HG03575 (cell line): ENCODE measurements around the gene DNAJB13.

Experiments
- ATAC-seq: cut with Tn5 transposase; IDR thresholded peaks from one replicate; pipeline ENCODE4 v1.9.1; 2021; ENCODE audit not compliant: unreplicated experiment, insufficient number of reproducible peaks, low FRiP score; ENCODE audit errors: extremely low read depth

The DNAJB13 gene

DNA sequence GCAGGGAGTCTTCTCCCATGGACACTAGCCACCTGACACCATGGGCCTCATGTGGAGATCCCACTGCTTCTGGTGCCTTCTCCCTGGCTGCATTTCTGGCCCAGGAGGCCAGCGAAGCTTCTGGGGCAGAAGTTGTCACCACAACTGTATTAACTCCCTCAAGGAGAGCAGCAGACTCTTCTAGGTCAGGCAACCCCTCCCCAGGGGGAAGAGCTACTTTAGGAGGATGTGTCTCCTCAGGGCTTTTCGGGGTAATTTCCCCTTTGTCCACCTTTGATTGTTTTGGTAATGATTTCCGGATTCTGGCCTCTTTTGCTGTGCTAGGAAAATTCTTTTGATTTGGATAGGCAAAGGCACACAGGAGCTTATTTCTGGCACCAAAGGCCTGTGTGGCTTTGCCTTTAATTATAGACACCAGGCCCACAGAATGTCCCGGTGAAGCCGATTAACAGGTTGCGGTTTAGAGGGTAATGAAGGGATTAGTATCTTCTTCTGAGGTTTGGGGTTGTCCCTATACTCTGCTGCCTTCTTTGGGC, 40.7 kb downstream of the DNAJB13 start:
- ATAC-seq, result no peak

DNA sequence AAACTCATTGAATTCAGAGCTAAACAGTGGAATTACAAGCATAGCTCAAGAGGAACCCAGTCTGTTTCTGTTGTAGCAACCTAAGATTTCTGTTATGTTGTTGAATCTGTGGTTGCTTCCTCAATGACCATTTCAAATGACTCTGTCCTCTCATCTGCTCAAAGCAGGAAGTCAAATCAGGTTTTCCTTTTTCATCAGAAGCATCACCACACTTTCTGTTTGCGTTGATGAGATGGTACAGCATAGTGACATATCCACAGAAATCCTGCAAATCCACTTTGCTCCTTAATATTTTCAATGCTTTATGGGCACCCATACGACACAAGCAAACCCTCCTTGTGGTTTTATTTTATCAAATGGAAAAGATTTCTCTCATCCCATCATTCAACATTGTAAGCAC, 44.4 kb downstream of the DNAJB13 start:
- no peak for ATAC-seq

DNA sequence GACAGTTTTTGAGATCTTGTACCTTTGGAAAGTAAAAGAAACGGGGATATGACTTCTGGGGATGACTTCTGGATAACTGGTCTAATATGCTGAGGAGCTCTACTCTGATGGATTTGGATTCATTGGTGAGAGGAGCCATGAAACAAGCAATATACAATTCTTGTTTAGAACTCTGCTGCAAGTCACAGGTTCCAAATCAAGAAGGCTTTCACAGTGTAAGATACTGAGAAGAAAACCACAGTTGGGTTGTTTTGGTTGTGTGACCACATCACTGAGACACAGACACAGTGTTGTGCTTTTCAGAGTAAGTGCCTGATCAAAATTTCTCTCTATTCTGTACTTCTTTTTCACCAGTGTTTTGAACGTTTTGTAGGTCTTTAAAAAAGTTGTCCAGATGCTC, 44.9 kb downstream of the DNAJB13 start:
- ATAC-seq, result no peak

DNA sequence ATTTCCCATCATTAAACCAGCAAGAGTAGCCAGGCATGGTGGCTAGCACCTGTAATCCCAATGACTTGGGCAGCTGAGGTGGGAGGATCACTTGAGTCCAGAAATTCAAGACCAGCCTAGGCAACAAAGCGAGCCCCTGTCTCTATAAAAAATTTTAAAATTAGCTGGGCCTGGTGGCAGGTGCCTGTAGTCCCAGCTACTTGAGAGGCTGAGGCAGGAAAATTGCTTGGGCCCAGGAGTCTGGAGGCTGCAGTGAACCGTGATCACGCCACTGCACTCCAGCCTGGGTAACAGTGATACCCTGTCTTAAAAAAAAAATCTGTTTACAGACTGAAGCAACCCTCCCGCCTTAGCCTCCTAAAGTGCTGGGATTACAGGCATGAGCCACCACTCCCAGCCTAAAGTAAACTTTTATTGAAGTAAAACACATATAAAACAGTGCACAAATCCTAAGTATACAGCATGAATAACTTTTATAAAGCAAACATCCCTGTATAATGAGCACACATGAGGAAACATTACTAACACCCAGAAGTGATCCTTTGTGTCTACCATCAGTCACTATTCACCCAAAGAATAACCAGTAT, 45.4 kb downstream of the DNAJB13 start:
- ATAC-seq, result no peak

DNA sequence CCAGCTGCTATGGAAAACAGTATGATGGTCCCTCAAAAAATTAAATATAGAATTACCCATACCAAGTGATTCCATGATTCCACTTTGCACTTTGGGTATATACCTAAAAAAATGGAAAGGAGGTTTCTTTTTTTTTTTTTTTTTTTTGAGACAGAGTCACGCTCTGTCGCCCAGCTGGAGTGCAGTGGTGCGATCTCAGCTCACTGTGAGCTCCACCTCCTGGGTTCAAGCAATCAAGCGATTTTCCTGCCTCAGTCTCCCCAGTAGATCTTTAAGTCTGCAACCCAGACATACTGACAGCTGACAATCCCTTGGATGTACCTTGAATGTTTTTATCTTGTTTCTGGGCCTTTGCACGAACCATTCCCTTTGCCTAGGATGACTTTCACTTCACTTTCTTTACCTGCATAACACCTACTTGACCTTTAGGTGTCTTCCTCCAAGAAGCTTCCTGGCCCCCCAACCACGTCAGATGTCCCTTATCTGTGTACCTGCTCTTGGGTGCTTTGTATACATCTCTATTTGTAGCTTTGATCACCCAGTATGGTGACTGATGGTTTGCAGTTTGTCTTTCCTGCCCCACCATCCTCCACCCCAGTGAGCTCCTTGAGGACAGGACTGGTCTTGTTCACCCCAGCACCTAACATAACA, 46.4 kb downstream of the DNAJB13 start:
- ATAC-seq, result no peak

DNA sequence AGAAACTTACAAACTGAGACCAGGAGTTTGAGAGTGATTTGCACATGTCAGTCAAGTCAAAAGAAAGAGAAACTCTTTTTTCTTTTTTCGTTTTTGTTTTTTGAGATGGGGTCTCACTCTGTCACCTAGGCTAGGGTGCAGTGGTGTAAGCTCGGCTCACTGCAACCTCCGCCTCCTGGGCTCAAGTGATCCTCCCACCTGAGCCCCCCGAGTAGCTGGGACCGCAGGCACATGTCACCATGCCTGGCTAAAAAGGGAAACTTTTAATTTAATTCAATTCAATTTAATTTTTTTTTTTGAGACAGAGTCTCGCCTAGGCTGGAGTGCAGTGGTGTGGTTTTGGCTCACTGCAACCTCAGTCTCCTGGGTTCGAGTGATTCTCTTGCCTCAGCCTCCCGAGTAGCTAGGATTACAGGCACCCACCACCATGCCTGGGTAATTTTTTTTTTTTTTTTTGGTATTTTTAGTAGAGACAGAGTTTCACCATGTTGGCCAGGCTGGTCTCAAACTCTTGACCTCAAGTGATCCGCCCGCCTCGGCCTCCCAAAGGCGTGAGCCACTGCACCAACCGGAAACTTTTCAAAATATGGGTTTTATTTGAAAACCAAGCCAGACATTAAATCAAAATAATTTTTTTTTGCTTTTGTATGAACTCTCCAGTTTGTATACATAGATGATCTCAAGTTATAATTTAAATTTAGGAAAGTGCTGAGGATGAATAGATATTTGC, 48.2 kb downstream of the DNAJB13 start:
- ATAC-seq, result no peak

DNA sequence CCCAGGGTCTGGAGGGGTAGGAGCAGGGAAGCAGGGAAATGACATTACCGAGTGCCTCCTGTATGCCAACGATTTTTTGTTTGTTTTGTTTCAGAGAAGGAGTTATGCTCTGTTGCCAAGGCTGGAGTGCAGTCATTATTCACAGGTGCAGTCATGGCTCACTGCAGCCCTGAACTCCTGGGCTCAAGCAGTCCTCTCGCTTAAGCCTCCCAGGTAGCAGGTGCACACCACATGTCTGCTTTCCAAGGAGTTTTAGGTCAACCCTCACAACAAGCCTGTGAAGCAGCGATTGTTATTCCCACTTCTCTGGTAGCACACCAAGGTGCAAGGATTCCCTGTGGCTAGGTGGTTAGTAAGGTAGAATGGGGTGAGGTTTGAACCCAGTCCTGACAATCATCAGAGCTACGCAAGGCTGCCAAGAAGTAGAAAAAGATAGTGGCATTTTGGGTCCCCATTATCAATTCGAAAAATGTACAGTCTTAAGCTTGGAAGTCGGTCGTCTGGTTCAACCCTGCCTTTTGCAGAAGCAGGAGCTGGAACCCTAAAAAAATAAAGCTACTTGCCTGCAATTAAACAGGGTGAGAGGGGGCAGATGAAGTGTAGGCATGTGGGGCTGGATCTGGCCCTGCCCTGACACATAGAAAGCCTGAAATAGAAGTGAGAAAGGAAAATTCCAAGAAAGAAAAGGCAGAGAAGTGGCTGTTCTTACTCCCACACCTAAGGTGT, 48.9 kb downstream of the DNAJB13 start:
- ATAC-seq, result no peak

DNA sequence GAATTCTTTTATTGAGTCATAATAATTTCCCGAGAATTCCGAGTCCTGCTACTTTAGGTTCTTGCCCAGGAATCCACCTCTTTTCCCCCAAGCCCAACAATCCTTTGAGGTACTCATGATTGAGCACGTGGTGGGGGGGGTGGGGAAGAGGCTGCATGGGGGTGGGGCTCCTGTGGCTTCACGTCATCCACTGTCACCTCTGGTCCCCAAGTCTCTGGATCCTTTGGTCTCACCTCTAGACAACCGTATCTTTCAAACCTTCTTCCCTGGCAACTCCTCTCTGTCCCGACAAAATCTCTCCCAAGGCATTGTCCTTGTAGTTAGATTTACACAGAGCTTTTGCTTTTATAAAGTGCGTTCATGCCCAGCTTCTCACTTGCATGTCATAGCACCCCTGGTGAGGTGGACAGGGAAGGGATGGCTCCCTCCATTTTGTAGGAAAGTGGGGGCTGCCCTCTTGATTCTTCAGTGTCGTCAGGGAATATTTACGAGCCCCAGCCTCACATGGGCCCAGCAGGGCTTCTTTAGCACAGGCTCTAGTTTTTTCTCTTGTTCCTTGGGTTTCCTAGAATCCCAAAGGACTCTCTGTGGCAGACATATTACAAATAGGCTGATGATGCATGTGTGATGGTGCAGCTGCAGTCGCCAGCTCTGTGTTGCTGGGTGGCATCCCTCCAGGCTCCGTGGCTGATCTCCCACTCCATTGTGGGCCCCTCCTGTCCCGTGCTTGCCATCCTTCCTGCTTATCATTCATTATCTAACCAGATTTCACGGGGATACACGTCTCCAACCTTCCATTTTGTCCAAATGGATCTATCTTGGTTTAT, 49.7 kb downstream of the DNAJB13 start:
- ATAC-seq, result no peak

DNA sequence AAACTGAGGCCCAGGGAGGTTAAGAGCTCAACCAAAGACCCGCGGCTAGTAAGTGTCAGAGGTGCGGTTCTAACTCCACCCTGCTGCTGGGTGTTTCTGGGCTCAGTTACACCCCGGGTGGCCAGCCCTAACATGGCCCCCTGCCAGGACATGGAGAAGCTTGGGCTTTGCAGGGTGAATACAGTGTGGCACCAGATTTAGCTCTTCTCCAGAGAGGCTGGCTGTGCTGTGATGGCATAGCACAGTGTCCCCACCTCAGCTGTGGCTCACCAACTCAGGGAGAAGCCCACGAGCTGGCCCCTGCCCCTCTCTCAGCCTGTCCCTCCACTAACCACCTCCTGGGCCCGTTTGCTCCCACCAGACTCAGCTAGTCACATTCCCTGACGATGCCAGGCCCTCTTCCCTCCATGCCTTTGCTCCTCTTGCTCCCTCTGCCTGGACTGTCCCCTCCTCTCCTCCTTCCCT, 51.0 kb downstream of the DNAJB13 start:
- ATAC-seq, result no peak

DNA sequence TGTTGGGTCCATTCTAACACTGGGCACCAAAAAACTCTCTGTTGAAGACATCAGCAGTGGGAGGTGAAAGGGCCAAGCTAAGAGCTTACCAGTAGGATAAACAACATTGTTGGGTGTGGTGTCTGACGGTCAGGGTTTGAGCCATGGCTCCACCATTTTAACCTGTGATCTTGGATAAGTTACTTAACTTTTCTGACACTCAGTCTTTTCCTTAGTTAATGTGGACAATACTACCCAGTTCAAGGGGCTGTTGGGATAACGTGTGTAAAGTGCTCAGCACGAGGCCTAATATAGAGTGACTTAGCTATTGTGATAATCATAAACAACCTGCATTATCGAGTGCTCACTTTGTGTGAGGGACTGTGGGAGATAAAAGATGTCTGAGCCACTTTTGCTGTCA, 52.0 kb downstream of the DNAJB13 start:
- no peak for ATAC-seq

DNA sequence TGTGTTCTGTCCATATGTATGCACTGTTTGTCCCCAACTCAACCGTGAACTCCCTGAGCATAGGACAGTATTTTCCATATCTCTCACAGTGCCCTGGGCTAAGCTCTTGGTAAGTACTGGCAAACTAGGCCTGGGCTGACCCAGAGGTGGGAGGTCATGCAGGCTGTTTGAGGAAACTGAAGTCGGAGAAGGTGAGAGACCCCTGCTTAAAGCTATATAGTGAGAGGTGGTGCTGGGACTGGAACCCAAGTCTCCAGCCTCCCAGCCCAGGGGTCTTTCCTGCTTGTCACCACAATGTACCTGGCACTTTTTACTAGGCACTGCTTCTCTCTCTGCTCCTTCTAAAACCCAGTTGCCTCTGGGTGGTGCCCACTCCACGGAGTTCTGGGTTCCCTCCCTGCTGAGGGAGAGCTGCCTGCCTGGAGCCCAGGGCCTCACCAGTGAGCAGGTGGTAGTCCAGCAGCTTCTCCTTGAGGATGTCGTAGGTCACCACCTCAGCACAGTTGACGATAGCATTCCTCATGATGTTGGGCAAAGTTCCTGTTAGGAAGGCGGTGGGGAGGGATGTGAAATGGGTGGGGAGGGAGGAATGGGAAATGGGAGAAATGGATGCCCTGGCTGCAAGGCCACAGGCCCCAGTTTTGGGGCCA, 53.3 kb downstream of the DNAJB13 start:
- ATAC-seq, result no peak

DNA sequence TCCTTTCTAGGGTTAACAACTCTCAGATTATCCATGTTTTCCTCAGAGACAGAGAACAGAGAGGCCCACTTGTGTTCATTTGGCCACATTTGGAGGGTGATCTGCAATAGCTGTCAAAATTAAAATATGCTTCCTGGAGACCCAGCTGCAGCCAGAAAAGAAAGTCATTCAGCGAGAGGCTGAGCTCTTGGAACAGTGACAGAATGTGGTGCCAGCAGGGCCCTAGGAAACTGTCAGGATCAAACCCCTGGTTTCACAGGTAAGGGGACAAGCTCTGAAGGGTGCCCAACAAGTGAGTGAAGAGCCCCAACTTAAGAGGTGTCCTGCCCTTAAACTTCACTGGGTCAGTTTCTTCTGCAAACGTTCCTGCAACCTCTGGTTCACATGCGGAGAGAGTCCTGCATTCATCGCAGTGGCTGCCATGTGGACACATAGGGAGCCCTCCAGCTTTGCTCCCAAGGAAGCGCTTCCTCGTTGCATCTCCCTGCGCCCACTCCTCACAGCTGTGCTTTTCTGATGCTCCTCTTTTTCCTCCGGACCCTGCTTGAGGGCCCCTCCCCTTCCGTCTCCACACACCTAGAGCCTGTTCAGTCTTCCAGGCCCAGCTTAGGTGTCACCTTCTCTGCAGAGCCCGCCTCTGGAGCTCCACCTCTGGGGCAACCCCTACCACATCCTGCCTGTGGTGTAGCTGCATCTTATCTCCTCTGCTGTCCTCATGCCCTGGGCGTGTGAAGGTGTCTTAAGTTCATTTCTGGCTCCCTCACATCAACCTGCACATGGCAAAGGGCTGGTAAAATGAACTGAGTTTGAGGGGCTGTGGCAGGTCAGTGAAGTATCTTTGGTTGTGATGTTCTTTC, 54.2 kb downstream of the DNAJB13 start:
- no peak for ATAC-seq

DNA sequence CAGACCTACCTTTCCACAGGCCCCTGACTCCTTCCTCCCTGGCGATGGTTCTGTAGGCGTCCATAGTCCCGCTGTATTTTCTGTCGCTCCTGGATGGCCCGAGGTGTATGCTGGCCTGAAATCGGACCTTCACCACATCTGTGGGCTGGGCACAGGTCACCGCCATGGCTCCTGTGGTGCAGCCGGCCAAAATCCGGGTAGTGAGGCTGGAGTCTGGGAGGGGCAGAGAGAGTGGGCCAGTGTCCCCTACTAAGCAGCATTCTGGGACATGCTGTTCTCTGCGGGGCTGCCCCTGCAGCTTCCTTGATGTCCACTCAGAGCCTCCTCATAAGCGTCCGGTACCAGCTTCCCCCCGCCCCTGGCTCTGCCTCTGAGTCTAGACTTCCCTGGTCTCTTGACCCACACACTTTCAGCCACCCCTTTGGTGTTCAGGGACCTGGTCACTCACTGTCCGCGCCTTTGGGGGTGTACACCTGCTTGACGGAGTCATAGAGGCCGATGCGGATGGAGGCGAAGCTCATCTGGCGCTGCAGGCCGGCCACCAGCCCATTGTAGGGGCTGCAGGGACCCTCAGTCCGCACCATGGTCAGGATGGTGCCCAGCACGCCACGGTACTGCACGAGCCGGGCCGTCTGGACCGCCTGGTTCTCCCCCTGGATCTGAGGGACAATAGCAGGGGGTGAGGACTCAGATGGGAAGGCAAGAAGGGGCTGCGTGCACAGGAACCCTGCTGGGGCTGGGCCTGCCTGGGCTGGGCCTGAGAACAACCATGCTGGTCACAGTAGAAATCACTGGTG, 55.1 kb downstream of the DNAJB13 start:
- ATAC-seq, result no peak

DNA sequence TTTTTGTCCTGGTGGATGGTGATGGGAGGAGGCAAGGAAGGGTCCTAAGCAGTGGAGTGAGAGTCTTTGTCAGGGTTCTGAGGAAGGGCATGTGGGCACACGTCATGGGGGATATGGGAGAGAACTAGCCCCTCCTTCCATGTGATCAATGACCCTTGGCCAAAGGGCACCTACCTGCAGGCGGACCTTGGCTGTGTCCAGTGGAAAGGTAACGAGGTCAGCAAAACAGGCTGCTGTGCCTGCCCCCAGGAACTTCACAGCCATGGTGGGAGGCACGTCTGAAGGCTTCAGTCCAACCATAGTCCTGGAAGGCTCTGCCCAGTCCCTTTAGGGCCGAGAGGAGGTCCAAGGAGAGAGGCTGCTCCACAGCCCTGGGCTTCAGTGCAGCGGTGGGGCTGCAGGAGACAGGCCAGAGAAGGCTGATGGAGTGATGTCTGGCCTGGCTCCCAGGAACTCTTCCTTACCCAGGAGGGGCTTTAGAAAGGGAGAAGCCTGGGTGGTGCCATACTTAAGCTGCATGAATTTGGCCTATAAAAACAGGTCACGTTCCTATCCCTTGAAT, 56.0 kb downstream of the DNAJB13 start:
- ATAC-seq, result no peak

DNA sequence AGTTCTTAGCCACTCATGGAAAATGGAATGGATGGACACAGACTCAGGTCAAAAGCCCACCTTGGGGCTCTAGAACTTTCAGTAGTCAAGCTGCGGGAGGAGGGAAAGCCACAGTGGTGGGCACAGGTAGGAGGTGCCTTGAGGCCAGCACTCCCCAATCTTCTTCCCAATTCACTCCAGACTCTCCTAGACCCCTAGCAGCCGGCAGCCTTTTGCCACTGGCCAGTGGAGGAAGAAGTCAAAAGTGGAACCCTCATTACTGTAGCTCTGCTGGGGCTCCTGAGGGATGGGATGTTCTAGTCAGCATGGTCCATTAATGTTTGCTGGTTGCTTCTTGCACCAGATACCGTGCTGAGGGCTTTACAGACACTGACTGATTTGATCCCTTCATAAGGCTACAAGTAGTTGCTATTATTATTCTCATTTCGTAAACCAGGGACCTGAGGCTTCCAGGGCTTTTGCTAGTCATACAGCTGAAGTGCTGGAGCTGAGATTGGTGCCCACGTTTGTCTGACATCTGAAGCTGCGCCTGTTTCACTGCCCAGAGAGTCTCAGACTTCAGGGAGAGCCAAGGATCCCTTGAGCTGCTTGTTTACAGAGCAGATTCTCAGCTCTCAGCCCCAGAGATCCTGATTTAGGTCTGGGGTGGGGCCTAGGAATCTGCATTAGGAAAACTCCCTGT, 57.0 kb downstream of the DNAJB13 start:
- no peak for ATAC-seq
